Endodermal cell (in vitro differentiated cells): ENCODE measurements around the gene PLEKHG3. TPM values are rescaled to one million over a fixed set of nuclear protein-coding genes. Genes with fewer than 3 reads are reported as not detected.

Source experiments
- DNase-seq: peaks from one replicate; pipeline ENCODE4 v3.0.0-alpha.2; 2017
- H3K27ac ChIP-seq: 2 replicates; pipeline ENCODE4 v1.5.1; 2013; ENCODE audit warnings: mild to moderate bottlenecking, low read depth, low read length, moderate library complexity
- H3K27me3 ChIP-seq: 2 replicates; pipeline ENCODE4 v1.6.1; 2013; ENCODE audit warnings: mild to moderate bottlenecking, low read length, moderate library complexity; ENCODE audit not compliant: insufficient read depth, control insufficient read depth, poor library complexity, severe bottlenecking
- H3K36me3 ChIP-seq: 2 replicates; pipeline ENCODE4 v1.7.0; 2013; ENCODE audit warnings: mild to moderate bottlenecking, low read length, moderate library complexity; ENCODE audit not compliant: control insufficient read depth, insufficient read depth
- H3K4me1 ChIP-seq: one replicate; pipeline ENCODE4 v1.7.0; 2013; ENCODE audit warnings: low read length; ENCODE audit not compliant: control insufficient read depth, insufficient read depth
- H3K4me3 ChIP-seq: 2 replicates; pipeline ENCODE4 v1.5.1; 2013; ENCODE audit warnings: mild to moderate bottlenecking, low read length, moderate library complexity
- H3K9ac ChIP-seq: 2 replicates; pipeline ENCODE4 v1.6.1; 2013; ENCODE audit warnings: mild to moderate bottlenecking, low read length, moderate library complexity; ENCODE audit not compliant: poor library complexity, severe bottlenecking; ENCODE audit errors: extremely low read depth
- H3K9me3 ChIP-seq: 2 replicates; pipeline ENCODE4 v1.6.1; 2013; ENCODE audit warnings: mild to moderate bottlenecking, low read length, moderate library complexity; ENCODE audit not compliant: control insufficient read depth
- H3K27ac Mint-ChIP-seq: 2 replicates; pipeline ENCODE4 v1.8.0; 2020; ENCODE audit warnings: mixed read lengths
- H3K27me3 Mint-ChIP-seq: 2 replicates; pipeline ENCODE4 v1.8.0; 2021; ENCODE audit warnings: mild to moderate bottlenecking, mixed read lengths; ENCODE audit not compliant: insufficient read depth
- H3K36me3 Mint-ChIP-seq: 2 replicates; pipeline ENCODE4 v1.8.0; 2020; ENCODE audit warnings: low read depth, mixed read lengths
- H3K4me1 Mint-ChIP-seq: 2 replicates; pipeline ENCODE4 v1.8.0; 2020; ENCODE audit warnings: mixed read lengths
- H3K4me3 Mint-ChIP-seq: 2 replicates; pipeline ENCODE4 v1.8.0; 2020; ENCODE audit warnings: mild to moderate bottlenecking, moderate library complexity, mixed read lengths
- H3K9me3 Mint-ChIP-seq: 2 replicates; pipeline ENCODE4 v1.8.0; 2020; ENCODE audit warnings: mild to moderate bottlenecking, mixed read lengths
- WGBS, 2 experiments: methylation state at CpG; one replicate each; pipeline versions ENCODE4 v1.1.5 to v1.1.7; 2013; ENCODE audit warnings: missing lambda C conversion rate in 2 of 2, mixed read lengths in 1 of 2; ENCODE audit not compliant: insufficient coverage in 1 of 2, insufficient read length in 1 of 2; 5-methylcytosine and 5-hydroxymethylcytosine counted together
- total RNA-seq, 2 donors: library from RNA; stranded (reverse); fragmentation: NEBNext Ultra II Directional in 1 of 2; extraction: Animal tissue kit (Norgen Biotek cat#: 25700) in 1 of 2; gene quantifications; 2 replicates in 1 of 2; 3 replicates in 1 of 2; pipeline ENCODE4 v1.2.1, GENCODE V29; 2021
- TF ChIP-seq, protein P1 (sequence below): fragments of 200-600 bp; sonication (generic); conservative IDR thresholded peaks from 2 replicates; pipeline ENCODE4 v1.5.0; 2021; ENCODE audit warnings: antibody characterized with exemption, mild to moderate bottlenecking

Gene PLEKHG3
- total RNA-seq, 2 donors from 2014 or later = 31.7 to 52.6 TPM

DNA sequence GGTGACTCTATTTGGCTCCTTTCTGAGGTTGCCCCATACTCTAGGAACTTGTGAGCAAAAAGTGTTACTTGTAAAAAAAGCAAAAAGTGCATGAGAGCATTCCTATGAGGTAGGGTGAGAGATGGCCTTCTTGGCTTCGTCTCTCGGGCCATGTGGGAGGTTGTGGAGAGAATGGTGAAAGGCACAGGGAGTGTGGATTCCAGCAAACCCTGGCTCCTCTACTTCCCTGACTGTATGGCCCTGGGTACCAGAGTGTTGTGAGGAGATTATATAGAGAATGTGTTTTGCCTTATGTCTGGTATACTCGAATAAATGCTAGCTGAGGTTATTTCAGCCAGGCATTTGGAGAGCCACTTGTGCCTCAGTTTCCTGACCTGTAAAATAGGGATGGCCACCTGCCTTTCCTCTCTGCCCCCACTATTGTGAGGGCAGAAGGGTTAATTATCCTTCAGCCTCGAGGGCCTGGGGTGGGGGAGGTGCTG, 11.0 kb downstream of the PLEKHG3 start:
- Mint-ChIP-seq H3K9me3 (peaks cover 25% of the 10 kb centered on the region), H3K27ac (no peak overlapping the region), H3K27me3 (peaks cover 8% of the 10 kb centered on the region), H3K4me3 (peak overlapping the region; percentile 50), H3K4me1 (peaks cover 46% of the 10 kb centered on the region), H3K36me3 (peaks cover 22% of the 10 kb centered on the region)
- DNase-seq = peak; percentile 56
- no peaks in the 10 kb centered on the region for H3K36me3 ChIP-seq
- peaks cover 21% of the 10 kb centered on the region for H3K4me1 ChIP-seq
- H3K9ac ChIP-seq = no peak overlapping the region
- H3K27ac ChIP-seq = no peak overlapping the region
- TF ChIP-seq, protein P1, sequence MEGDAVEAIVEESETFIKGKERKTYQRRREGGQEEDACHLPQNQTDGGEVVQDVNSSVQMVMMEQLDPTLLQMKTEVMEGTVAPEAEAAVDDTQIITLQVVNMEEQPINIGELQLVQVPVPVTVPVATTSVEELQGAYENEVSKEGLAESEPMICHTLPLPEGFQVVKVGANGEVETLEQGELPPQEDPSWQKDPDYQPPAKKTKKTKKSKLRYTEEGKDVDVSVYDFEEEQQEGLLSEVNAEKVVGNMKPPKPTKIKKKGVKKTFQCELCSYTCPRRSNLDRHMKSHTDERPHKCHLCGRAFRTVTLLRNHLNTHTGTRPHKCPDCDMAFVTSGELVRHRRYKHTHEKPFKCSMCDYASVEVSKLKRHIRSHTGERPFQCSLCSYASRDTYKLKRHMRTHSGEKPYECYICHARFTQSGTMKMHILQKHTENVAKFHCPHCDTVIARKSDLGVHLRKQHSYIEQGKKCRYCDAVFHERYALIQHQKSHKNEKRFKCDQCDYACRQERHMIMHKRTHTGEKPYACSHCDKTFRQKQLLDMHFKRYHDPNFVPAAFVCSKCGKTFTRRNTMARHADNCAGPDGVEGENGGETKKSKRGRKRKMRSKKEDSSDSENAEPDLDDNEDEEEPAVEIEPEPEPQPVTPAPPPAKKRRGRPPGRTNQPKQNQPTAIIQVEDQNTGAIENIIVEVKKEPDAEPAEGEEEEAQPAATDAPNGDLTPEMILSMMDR = no peak
- 52% methylated on average over 4 of the region's 4 CpGs; no CpG with 5 or more reads in 1 of the 2 experiments for WGBS, 2 experiments
- H3K27me3 ChIP-seq = no peaks in the 10 kb centered on the region
- H3K4me3 ChIP-seq = peak overlapping the region; percentile 66
- peaks cover 28% of the 10 kb centered on the region for H3K9me3 ChIP-seq

DNA sequence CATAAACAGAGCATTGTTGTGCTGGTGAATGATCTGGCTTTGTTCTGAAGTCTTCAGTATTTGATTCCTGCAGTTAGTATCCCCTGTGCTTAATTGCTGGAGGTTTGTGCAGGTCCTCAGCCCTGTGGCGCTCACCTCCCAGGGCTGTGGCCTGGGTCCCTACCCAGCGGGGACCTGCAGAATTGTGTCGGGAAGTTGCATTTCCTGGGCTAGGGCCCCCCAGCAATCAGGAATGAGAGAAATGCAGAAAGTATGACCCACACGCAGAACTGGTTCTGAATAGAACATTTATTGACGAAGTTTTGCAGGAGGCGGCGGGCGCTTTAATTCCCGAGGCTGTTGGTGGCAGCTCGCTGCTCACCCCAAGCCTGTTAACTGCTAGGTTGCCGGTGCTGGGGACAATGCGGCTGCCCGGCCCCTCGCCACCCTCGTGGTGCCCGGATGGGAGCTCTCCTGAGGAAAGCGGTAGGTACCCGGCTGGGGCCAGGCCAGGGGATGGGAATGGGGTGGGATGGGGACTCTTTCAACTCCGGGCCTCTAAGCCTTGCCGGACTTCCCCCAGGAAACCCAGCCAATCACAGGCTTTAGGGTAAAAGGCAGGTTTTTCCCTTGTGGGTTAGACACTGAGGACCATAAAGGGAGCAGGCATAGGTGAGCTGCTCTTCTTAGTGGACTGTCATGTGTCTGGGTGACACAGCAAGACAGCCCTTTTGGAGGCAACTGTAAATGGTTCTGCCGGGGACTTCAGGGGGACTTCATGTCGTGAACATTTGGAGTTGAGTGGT, 11.6 kb downstream of the PLEKHG3 start:
- peak overlapping the region; percentile 66 for H3K4me3 ChIP-seq
- H3K27me3 Mint-ChIP-seq = peaks cover 8% of the 10 kb centered on the region
- TF ChIP-seq, protein P1 = no peak
- H3K9ac ChIP-seq = no peak overlapping the region
- peaks cover 25% of the 10 kb centered on the region for H3K9me3 Mint-ChIP-seq
- peak; percentile 85 for DNase-seq
- peaks cover 51% of the 10 kb centered on the region for H3K4me1 Mint-ChIP-seq
- H3K27ac ChIP-seq = no peak overlapping the region
- peak overlapping the region; percentile 88 for H3K27ac Mint-ChIP-seq
- H3K27me3 ChIP-seq = no peaks in the 10 kb centered on the region
- no peaks in the 10 kb centered on the region for H3K36me3 ChIP-seq
- 17 to 29% methylated on average over 9 to 21 of the region's 22 CpGs for WGBS, 2 experiments
- H3K4me3 Mint-ChIP-seq = peak overlapping the region; percentile 50
- peaks cover 28% of the 10 kb centered on the region for H3K9me3 ChIP-seq
- H3K36me3 Mint-ChIP-seq = peaks cover 24% of the 10 kb centered on the region
- H3K4me1 ChIP-seq = peaks cover 21% of the 10 kb centered on the region

DNA sequence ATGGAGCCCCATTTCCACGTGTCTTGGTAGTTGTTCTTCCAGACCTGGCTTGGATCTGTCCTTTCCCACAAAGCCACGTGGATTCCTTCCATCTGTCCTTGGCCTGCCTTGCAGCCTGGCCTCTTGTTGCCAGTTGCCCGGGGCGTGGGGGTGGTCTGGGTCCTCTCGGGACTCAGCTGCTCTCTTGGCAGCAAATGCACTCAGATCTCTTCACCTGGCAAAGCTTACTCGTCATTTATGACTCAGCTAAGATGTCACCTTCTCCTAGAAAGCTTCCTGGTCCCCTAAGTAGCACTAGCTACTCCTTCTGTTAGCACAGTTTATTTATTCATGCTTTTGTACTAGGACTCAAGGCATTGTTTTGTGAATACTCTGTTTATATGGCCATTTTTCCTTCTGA, 13.6 kb downstream of the PLEKHG3 start:
- no peaks in the 10 kb centered on the region for H3K36me3 ChIP-seq
- H3K4me1 ChIP-seq = peaks cover 26% of the 10 kb centered on the region
- H3K36me3 Mint-ChIP-seq = peaks cover 14% of the 10 kb centered on the region
- no peak overlapping the region for H3K27ac ChIP-seq
- peak; percentile 41 for DNase-seq
- peaks cover 16% of the 10 kb centered on the region for H3K9me3 Mint-ChIP-seq
- peaks cover 16% of the 10 kb centered on the region for H3K9me3 ChIP-seq
- peak overlapping the region; percentile 50 for H3K4me3 Mint-ChIP-seq
- no peak overlapping the region for H3K4me3 ChIP-seq
- H3K27ac Mint-ChIP-seq = peak overlapping the region; percentile 59
- H3K9ac ChIP-seq = no peak overlapping the region
- H3K4me1 Mint-ChIP-seq = peaks cover 64% of the 10 kb centered on the region
- TF ChIP-seq, protein P1 = no peak
- peaks cover 11% of the 10 kb centered on the region for H3K27me3 Mint-ChIP-seq
- WGBS, 2 experiments = 83 to 84% methylated on average over 6 of the region's 6 CpGs
- H3K27me3 ChIP-seq = no peaks in the 10 kb centered on the region
